GM23338 (cell line): Measurements from ENCODE around the gene RRAS. TPM values are rescaled to one million over a fixed set of nuclear protein-coding genes. Genes with fewer than 3 reads are reported as not detected.

Experiments used
- ATAC-seq: fragments of 200-7000 bp; cut with Tn5 transposase; 3 replicates; pipeline ENCODE4 v1.9.1; 2020
- DNase-seq: peaks from one replicate; pipeline ENCODE4 v3.0.0-alpha.2; 2015; ENCODE audit warnings: low spot score
- H2AFZ ChIP-seq: fragments of 200-600 bp; sonication (generic); 2 replicates; pipeline ENCODE4 v1.8.0; 2016; ENCODE audit warnings: antibody characterized with exemption, mild to moderate bottlenecking, moderate library complexity
- H3F3A ChIP-seq: fragments of 200-600 bp; sonication (generic); replicated peaks from 2 replicates; pipeline ENCODE4 v1.8.0; 2017; ENCODE audit warnings: antibody characterized with exemption, mixed run types, low read depth
- H3K27ac ChIP-seq: fragments of 200-600 bp; sonication (generic); 2 replicates; pipeline ENCODE4 v1.6.1; 2016; ENCODE audit warnings: low read depth
- H3K27me3 ChIP-seq: fragments of 200-600 bp; sonication (generic); 2 replicates; pipeline ENCODE4 v1.8.0; 2016; ENCODE audit warnings: mild to moderate bottlenecking, mixed run types, moderate library complexity; ENCODE audit not compliant: insufficient read depth
- H3K36me3 ChIP-seq: fragments of 200-600 bp; sonication (generic); 2 replicates; pipeline ENCODE4 v1.8.0; 2016; ENCODE audit warnings: mild to moderate bottlenecking; ENCODE audit not compliant: insufficient read depth
- H3K4me1 ChIP-seq: fragments of 200-600 bp; sonication (generic); 2 replicates; pipeline ENCODE4 v1.8.0; 2016; ENCODE audit warnings: mild to moderate bottlenecking, moderate library complexity; ENCODE audit not compliant: insufficient read depth
- H3K4me2 ChIP-seq: fragments of 200-600 bp; sonication (generic); 2 replicates; pipeline ENCODE4 v1.7.1; 2017; ENCODE audit warnings: mixed run types
- H3K4me3 ChIP-seq: fragments of 200-600 bp; sonication (generic); 2 replicates; pipeline ENCODE4 v1.6.1; 2016; ENCODE audit warnings: mixed run types
- H3K79me2 ChIP-seq: fragments of 200-600 bp; sonication (generic); replicated peaks from 2 replicates; pipeline ENCODE4 v1.8.0; 2017; ENCODE audit warnings: mild to moderate bottlenecking; ENCODE audit not compliant: insufficient read depth
- H3K9me2 ChIP-seq: fragments of 200-600 bp; sonication (generic); 2 replicates; pipeline ENCODE4 v1.8.0; 2017; ENCODE audit not compliant: insufficient read depth
- H4K20me1 ChIP-seq: fragments of 200-600 bp; sonication (generic); replicated peaks from 2 replicates; pipeline ENCODE4 v1.8.0; 2017; ENCODE audit warnings: mild to moderate bottlenecking; ENCODE audit not compliant: insufficient read depth
- H3K27ac Mint-ChIP-seq: 2 replicates; pipeline ENCODE4 v1.8.0; 2020; ENCODE audit warnings: inconsistent platforms, mild to moderate bottlenecking, moderate library complexity, mixed read lengths
- H3K27me3 Mint-ChIP-seq: 3 replicates; pipeline ENCODE4 v1.8.0; 2022; ENCODE audit warnings: low read depth, mild to moderate bottlenecking, moderate library complexity, mixed read lengths, inconsistent platforms; ENCODE audit not compliant: insufficient read depth, poor library complexity
- H3K36me3 Mint-ChIP-seq: 3 replicates; pipeline ENCODE4 v1.8.0; 2021; ENCODE audit warnings: low read depth, mild to moderate bottlenecking, inconsistent platforms, moderate library complexity, mixed read lengths
- H3K4me1 Mint-ChIP-seq: 3 replicates; pipeline ENCODE4 v1.8.0; 2020; ENCODE audit warnings: mild to moderate bottlenecking, inconsistent platforms, mixed read lengths
- H3K4me3 Mint-ChIP-seq: 3 replicates; pipeline ENCODE4 v1.8.0; 2021; ENCODE audit warnings: moderate library complexity, mild to moderate bottlenecking, inconsistent platforms, mixed read lengths
- H3K9me3 Mint-ChIP-seq: 3 replicates; pipeline ENCODE4 v1.8.0; 2020; ENCODE audit warnings: moderate library complexity, mild to moderate bottlenecking, inconsistent platforms, mixed read lengths
- CREB1 ChIP-seq: fragments of 250-450 bp; sonication (Bioruptor Pico); IDR thresholded peaks from 2 replicates; pipeline ENCODE4 v1.5.0; 2020; ENCODE audit warnings: low read depth, mild to moderate bottlenecking, moderate library complexity
- EZH2 ChIP-seq: fragments of 200-600 bp; sonication (generic); IDR thresholded peaks from one replicate; pipeline ENCODE4 v1.8.0; 2017; ENCODE audit warnings: antibody characterized with exemption, mild to moderate bottlenecking, low read depth; ENCODE audit not compliant: unreplicated experiment
- EZH2phosphoT487 ChIP-seq: fragments of 200-600 bp; sonication (generic); IDR thresholded peaks from one replicate; pipeline ENCODE4 v1.8.1; 2018; ENCODE audit warnings: antibody characterized with exemption; ENCODE audit not compliant: unreplicated experiment
- JUNB ChIP-seq: IDR thresholded peaks from one replicate; pipeline ENCODE4 v1.6.1; 2016; ENCODE audit warnings: antibody characterized with exemption; ENCODE audit not compliant: unreplicated experiment
- NANOG ChIP-seq: IDR thresholded peaks from 2 replicates; pipeline ENCODE4 v1.6.1; 2016; ENCODE audit warnings: antibody characterized with exemption, borderline replicate concordance
- POLR2AphosphoS5 ChIP-seq: IDR thresholded peaks from 2 replicates; pipeline ENCODE4 v1.6.1; 2016; ENCODE audit warnings: antibody characterized with exemption, low read depth
- STAT1 ChIP-seq: IDR thresholded peaks from one replicate; pipeline ENCODE4 v1.6.1; 2016; ENCODE audit warnings: antibody characterized with exemption; ENCODE audit not compliant: unreplicated experiment
- ZNF114 ChIP-seq: fragments of 250-450 bp; sonication (Bioruptor Pico); IDR thresholded peaks from 2 replicates; pipeline ENCODE4 v1.5.0; 2020; ENCODE audit warnings: mild to moderate bottlenecking, moderate library complexity
- ZNF331 ChIP-seq: fragments of 250-450 bp; sonication (Bioruptor Pico); IDR thresholded peaks from 2 replicates; pipeline ENCODE4 v1.5.0; 2020; ENCODE audit warnings: low read depth, mild to moderate bottlenecking, moderate library complexity
- ZNF462 ChIP-seq: fragments of 250-450 bp; sonication (Bioruptor Pico); IDR thresholded peaks from 2 replicates; pipeline ENCODE4 v1.5.0; 2020; ENCODE audit warnings: mild to moderate bottlenecking, moderate library complexity
- polyA plus RNA-seq: library from polyadenylated mRNA; unstranded; fragments of >200 nt; fragmentation: Nextera tagmentation; extraction: Ambion mirVana; gene quantifications from 2 replicates; pipeline ENCODE4 v1.2.1, GENCODE V29; 2016
- total RNA-seq: library from RNA; depleted of rRNA; stranded (reverse); fragments of >200 nt; shearing (Covaris generic); gene quantifications from 2 replicates; pipeline ENCODE4 v1.2.3, GENCODE V29; 2014
- TF ChIP-seq, protein P1 (sequence below), 2 experiments: fragments of 200-600 bp in 1 of 2; sonication (generic) in 1 of 2; conservative IDR thresholded peaks; 2 replicates each; pipeline versions ENCODE4 v1.5.1 to v1.6.1; 2016 to 2017; ENCODE audit warnings: antibody characterized with exemption in 2 of 2, low read depth in 2 of 2, mild to moderate bottlenecking in 2 of 2, moderate library complexity in 1 of 2
- TF ChIP-seq, protein P2 (sequence below): IDR thresholded peaks from one replicate; pipeline ENCODE4 v1.6.1; 2018; ENCODE audit warnings: antibody characterized with exemption; ENCODE audit not compliant: unreplicated experiment

Gene RRAS
- total and polyA plus RNA-seq, 2 experiments from 2014 or later, result 9.3 to 30.0 TPM

- H3K4me3 Mint-ChIP-seq, result no peak overlapping the region
- Histone ChIP-seq H3K4me3 (no peak overlapping the region), H3K27ac (no peak overlapping the region), H3K36me3 (peaks cover 29% of the 10 kb centered on the region), H3F3A (peaks cover 32% of the 10 kb centered on the region), H3K4me1 (no peaks in the 10 kb centered on the region), H3K27me3 (no peaks in the 10 kb centered on the region), H2AFZ (no peak overlapping the region), H3K79me2 (peaks cover 96% of the 10 kb centered on the region), H3K4me2 (no peak overlapping the region), H4K20me1 (peaks cover 39% of the 10 kb centered on the region), H3K9me2 (no peaks in the 10 kb centered on the region)
- no peak for DNase-seq
- TF ChIP-seq POLR2AphosphoS5, result no peak
- peaks cover 82% of the 10 kb centered on the region for H3K36me3 Mint-ChIP-seq
- no peaks in the 10 kb centered on the region for H3K9me3 Mint-ChIP-seq
- ATAC-seq, result no peak
- H3K27ac Mint-ChIP-seq, result no peak overlapping the region
- H3K4me1 Mint-ChIP-seq, result no peaks in the 10 kb centered on the region
- peaks cover 17% of the 10 kb centered on the region for H3K27me3 Mint-ChIP-seq
These were observed 34.3 kb downstream of the RRAS start for GRCh38 chr19:49605605-49606004.

- H3K36me3 ChIP-seq, result peaks cover 41% of the 10 kb centered on the region
- Mint-ChIP-seq H3K27me3 (peaks cover 23% of the 10 kb centered on the region), H3K36me3 (peaks cover 85% of the 10 kb centered on the region), H3K4me3 (no peak overlapping the region), H3K9me3 (no peaks in the 10 kb centered on the region), H3K4me1 (no peaks in the 10 kb centered on the region), H3K27ac (no peak overlapping the region)
- peaks cover 37% of the 10 kb centered on the region for H3F3A ChIP-seq
- no peak overlapping the region for H3K4me2 ChIP-seq
- H3K4me1 ChIP-seq, result no peaks in the 10 kb centered on the region
- ATAC-seq (no peak), DNase-seq (no peak)
- H2AFZ ChIP-seq, result no peak overlapping the region
- H3K4me3 ChIP-seq, result no peak overlapping the region
- no peaks in the 10 kb centered on the region for H3K27me3 ChIP-seq
- peaks cover 94% of the 10 kb centered on the region for H3K79me2 ChIP-seq
- no peak overlapping the region for H3K27ac ChIP-seq
- no peaks in the 10 kb centered on the region for H3K9me2 ChIP-seq
- H4K20me1 ChIP-seq, result peaks cover 39% of the 10 kb centered on the region
- TF ChIP-seq STAT1 (no peak), EZH2phosphoT487 (no peak), ZNF331 (CRISPR knock-in tag) (no peak), CREB1 (CRISPR knock-in tag) (no peak), NANOG (no peak), EZH2 (no peak), ZNF114 (no peak), JUNB (no peak), ZNF462 (CRISPR knock-in tag) (no peak)
- TF ChIP-seq, protein P1, sequence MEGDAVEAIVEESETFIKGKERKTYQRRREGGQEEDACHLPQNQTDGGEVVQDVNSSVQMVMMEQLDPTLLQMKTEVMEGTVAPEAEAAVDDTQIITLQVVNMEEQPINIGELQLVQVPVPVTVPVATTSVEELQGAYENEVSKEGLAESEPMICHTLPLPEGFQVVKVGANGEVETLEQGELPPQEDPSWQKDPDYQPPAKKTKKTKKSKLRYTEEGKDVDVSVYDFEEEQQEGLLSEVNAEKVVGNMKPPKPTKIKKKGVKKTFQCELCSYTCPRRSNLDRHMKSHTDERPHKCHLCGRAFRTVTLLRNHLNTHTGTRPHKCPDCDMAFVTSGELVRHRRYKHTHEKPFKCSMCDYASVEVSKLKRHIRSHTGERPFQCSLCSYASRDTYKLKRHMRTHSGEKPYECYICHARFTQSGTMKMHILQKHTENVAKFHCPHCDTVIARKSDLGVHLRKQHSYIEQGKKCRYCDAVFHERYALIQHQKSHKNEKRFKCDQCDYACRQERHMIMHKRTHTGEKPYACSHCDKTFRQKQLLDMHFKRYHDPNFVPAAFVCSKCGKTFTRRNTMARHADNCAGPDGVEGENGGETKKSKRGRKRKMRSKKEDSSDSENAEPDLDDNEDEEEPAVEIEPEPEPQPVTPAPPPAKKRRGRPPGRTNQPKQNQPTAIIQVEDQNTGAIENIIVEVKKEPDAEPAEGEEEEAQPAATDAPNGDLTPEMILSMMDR (conservative IDR thresholded peaks at IDR 0.05; ENCODE audit: low read depth in 2 of 2), result no peak
- TF ChIP-seq, protein P2, sequence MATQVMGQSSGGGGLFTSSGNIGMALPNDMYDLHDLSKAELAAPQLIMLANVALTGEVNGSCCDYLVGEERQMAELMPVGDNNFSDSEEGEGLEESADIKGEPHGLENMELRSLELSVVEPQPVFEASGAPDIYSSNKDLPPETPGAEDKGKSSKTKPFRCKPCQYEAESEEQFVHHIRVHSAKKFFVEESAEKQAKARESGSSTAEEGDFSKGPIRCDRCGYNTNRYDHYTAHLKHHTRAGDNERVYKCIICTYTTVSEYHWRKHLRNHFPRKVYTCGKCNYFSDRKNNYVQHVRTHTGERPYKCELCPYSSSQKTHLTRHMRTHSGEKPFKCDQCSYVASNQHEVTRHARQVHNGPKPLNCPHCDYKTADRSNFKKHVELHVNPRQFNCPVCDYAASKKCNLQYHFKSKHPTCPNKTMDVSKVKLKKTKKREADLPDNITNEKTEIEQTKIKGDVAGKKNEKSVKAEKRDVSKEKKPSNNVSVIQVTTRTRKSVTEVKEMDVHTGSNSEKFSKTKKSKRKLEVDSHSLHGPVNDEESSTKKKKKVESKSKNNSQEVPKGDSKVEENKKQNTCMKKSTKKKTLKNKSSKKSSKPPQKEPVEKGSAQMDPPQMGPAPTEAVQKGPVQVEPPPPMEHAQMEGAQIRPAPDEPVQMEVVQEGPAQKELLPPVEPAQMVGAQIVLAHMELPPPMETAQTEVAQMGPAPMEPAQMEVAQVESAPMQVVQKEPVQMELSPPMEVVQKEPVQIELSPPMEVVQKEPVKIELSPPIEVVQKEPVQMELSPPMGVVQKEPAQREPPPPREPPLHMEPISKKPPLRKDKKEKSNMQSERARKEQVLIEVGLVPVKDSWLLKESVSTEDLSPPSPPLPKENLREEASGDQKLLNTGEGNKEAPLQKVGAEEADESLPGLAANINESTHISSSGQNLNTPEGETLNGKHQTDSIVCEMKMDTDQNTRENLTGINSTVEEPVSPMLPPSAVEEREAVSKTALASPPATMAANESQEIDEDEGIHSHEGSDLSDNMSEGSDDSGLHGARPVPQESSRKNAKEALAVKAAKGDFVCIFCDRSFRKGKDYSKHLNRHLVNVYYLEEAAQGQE, result no peak
These were observed 37.1 kb downstream of the RRAS start for GRCh38 chr19:49602806-49603205.
